Thyroid gland (tissue), 4 donors: ENCODE measurements around the gene AGBL2.

ENCODE experiments used
- CTCF ChIP-seq, 6 experiments: fragments of 200-600 bp in 3 of 6; fragments of 450-650 bp in 3 of 6; sonication (generic) in 3 of 6; IDR thresholded peaks; one replicate each; pipeline ENCODE4 v1.5.1; 2016 to 2019; ENCODE audit warnings: antibody characterized with exemption in 6 of 6, mild to moderate bottlenecking in 2 of 6, inconsistent platforms in 1 of 6, moderate library complexity in 1 of 6
- POLR2A ChIP-seq, 2 donors: fragments of 450-650 bp; IDR thresholded peaks; one replicate each; pipeline ENCODE4 v1.6.1; 2017; ENCODE audit warnings: antibody characterized with exemption in 2 of 2, mild to moderate bottlenecking in 2 of 2, moderate library complexity in 1 of 2

GRCh38 chr11:47724041-47724729, 9.0 kb upstream of the AGBL2 start:
- TF ChIP-seq POLR2A (IDR thresholded peaks at IDR 0.05) (no peak), CTCF (IDR thresholded peaks at IDR 0.05) (no peak)
